ENCODE data around the gene ZBTB7C. TPM values are rescaled to one million over a fixed set of nuclear protein-coding genes. Genes with fewer than 3 reads are reported as not detected.
A peak's percentile ranks its signal among the peaks of the same experiment; 100 is the strongest.

The ZBTB7C gene
- total RNA-seq, 1 donor from 2014 or later, result 2.6 TPM

DNA sequence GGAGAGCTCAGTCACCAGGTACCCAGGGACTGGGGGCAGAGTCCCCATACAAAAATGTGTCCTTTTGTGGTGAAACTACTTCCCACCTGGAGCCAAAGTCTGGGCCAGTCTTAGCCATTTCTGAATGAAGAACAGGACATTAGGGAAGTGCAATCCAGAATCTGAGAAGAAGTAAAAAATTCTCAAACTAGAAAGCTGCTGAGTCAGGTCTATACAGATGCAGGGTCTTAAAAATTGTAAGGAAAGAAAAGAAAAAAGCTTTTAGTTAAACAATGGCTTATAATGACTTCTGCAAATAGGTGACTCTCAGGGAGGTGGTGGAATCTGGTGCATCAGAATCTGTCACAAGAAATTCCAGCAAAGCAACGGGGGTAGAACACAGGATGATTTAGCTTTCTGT lies 13.5 kb downstream of the ZBTB7C start:
- intact Hi-C loops (cut with DNase I), result no loop called here
- ATAC-seq (ENCODE audit: poor library complexity), result no peak
- no peak for DNase-seq

DNA sequence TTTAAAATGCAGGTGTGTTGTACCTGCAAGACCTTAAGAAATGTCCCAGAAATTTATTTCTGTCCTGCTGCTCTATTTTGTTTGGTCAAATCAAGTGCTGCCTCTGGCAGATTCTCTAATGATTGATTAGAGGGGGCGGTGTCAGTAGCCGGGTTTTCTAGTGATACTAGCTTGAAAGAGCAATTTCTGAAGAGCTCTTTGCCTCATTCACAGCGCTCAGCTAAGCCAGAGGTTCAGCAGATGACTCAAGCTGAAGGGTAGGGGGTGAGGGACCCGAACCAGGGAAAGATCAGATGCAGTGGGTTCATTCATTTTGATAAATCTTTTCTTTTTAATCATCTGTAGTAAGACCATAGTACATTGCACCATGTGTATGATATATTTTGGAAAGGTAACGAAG lies 15.0 kb downstream of the ZBTB7C start:
- DNase-seq (no peak), ATAC-seq (ENCODE audit: poor library complexity) (no peak)
- intact Hi-C loops (cut with DNase I), result no loop called here

DNA sequence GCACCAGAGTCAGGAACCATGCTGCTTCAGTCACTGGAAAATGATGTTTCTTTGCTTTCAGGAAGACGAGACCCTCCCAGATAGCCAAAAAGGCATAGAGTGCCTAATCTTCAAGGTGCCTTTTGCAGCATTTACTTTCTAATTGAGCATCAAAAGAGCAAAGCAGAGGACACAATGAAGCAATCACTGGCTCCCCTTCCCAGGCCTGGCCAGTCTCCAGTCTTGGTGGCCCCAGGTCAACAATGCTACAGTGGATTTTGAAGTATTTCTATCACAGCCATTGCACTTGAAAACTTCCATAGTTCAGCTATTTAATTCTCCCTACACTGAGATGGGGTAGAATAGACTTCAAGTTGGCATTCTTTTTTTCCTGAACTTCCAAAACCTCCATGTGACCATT lies 15.4 kb downstream of the ZBTB7C start:
- no peak for ATAC-seq (ENCODE audit: poor library complexity)
- intact Hi-C loops (cut with DNase I), result no loop called here
- DNase-seq, result peak; percentile 52

DNA sequence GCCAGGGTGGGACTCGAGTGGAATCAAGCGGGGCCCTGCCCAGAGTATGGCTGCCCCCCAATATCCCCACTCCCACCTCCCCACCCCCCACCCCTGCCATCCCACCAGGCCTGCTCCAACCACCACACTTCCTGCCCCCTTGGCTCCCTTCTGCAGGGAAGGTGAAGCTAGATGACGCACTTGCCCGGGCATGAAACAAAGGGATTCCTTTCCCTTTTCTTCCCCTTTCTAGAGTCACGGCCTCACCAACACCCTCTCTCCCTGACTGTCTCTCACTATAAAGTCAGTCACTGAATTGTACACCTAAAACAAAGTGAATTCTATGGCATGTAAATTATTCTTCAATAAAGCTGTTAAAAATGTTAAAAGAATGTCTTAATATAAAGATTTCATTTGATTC lies 16.0 kb downstream of the ZBTB7C start:
- ATAC-seq (ENCODE audit: poor library complexity), result no peak
- intact Hi-C loops (cut with DNase I), result no loop called here
- no peak for DNase-seq

DNA sequence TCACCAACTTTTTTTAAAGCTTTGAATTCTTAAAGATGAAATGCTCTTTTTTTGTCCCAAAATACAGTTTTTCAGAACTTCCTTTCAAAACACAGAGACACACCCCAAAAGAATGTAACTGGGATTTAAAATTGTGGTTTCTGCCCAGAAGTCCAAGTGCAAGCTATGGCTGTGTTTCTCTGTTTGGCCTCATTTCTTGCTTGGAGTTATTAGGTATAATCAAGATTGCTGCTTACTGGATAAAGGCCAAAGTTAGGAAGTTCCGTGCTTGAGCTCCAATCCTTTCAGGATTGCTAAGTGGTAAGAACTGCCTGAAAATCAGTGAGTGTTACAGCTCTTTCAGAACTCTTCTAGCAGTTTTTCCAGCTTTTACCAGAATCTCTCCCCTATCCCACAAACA lies 16.9 kb downstream of the ZBTB7C start:
- intact Hi-C loops (cut with DNase I), result no loop called here
- peak; percentile 25 for ATAC-seq (ENCODE audit: poor library complexity)
- no peak for DNase-seq

DNA sequence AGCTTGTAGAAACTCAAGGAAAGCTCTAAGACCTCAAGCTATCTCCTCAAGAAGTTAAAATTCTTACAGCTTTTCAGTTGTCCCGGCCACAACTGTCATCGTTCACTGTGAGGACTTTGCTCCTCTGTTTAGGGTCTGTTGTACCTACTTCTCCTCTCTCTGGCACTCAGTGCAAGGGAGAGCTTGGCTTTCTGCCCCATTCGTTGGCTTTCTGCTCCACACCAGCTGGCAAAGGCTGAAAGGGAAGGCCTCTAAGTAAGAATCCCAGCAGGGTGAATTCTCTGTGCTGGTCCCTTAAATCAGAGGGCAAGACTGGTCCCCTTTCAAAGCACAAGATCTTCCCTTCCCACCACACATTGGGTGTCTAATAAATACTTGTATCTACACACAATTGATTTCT lies 17.3 kb downstream of the ZBTB7C start:
- DNase-seq (peak; percentile 61), ATAC-seq (ENCODE audit: poor library complexity) (peak; percentile 87)
- intact Hi-C loops (cut with DNase I), result no loop called here

DNA sequence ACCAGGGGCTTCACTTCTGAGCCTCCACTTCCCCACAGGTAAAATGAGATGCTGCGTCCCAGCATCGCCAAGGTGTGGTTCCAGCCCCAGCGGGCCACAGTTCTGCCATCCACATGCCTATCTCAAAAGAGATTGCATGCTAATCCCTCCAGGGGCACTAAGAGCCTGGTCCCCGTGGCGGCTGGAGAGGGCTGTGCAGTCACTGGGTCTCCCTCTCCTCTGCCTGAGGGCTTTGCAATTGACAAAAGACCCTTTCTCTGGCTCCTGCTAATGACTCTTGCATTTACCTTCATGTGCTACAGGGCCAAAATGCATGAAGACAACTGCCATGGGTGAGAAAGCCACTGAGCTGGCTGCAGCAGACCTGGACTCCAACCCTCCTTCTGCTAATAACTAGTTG lies 18.5 kb downstream of the ZBTB7C start:
- intact Hi-C loops (cut with DNase I), result no loop called here
- no peak for ATAC-seq (ENCODE audit: poor library complexity)
- no peak for DNase-seq

DNA sequence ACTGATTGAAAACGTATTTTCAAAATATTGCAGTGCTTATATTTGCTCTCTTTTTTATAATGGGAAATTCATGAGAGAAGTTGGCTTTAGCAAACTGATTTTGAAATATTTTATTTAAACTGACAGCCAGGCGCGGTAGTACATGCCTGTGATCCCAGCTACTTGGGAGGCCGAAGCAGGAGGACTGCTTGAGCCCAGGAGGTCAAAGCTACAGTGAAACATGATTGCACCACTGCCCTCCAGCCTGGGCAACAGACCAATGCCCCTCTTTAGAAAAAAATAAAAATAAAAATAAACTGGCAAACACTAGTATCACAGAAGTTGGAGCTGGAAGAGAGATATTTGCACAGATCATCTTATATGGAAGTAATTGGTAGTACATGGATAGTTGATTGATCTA lies 20.7 kb downstream of the ZBTB7C start:
- intact Hi-C loops (cut with DNase I), result no loop called here
- ATAC-seq (ENCODE audit: poor library complexity) (no peak), DNase-seq (no peak)

DNA sequence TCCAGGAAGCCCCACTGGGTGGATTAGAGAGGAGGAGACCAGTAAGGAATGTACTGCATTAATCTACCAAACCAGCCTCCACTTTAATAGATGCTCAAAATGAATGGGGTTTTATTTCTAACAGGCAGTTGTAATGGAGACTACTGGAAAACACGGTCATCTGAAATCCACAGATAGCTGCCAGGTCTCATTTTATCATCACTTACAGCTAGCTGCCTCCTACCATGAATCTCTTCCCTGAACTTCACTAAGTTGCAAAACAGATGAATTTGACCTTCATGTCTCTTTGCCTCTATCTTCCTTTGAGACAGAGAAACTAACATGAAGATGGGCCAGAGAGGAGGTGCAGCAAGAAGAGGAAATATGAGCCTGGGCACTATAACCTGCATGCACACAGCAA lies 21.9 kb downstream of the ZBTB7C start:
- ATAC-seq (ENCODE audit: poor library complexity) (no peak), DNase-seq (no peak)
- intact Hi-C loops (cut with DNase I), result no loop called here

DNA sequence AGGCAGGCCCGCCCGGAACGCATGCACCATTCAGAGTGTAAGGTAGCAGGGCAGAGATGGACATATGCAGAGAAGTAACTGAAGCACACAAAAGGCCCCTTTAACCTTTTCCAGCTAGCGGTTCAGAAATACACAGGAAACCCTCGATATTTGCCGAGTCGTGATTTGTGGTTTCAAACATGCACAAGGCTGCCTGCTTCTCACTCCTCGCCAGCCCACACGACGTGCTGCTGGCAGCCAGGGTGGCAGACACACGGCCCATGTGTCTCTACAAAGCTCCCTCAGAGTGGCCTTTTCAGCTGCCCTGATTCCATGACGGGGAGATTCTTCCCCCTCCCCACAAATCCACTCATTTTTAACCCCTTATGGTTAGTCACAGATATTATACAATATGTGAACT lies 23.6 kb downstream of the ZBTB7C start:
- no peak for ATAC-seq (ENCODE audit: poor library complexity)
- intact Hi-C loops (cut with DNase I), result no loop called here
- no peak for DNase-seq

DNA sequence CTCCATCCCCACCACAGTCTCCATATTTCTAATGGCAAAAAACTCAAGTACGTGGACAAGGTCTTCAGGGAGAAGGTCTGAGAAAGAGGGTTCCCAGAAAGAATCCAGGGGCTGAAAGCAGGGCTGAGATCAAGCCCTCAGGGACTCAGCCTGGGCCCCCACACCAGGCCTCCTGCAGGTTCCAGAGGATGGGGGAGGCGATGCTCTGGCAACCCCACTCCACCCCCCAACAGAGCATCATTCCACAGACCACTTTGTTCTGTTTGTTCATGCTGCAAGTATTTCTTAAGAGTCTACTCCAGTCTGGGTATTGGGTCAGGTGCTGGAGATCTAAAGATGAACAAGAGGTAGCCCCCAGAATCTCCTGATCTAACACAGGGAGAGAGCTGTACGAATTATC lies 32.2 kb downstream of the ZBTB7C start:
- ATAC-seq (ENCODE audit: poor library complexity) (no peak), DNase-seq (no peak)
- intact Hi-C loops (cut with DNase I), result no loop called here

DNA sequence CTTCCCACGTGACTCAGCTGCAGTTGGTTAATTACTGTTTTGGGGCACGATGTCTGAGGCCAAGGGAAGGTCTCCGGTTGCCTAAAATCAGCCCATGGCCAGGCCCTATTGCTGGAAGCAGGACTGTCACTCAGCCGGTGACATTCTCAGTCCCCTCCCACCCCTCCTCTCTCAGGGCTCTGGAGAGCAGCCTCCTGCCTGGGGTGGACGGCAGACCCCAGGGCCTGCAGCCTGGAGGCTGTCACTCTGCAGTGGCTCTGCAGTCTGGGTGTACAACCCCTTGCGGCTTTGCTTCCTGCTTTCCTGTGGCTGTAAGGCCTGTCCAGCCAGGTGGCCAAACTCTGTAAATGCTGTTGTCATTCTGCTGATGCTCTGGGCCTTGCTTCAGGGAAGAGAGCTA lies 32.8 kb downstream of the ZBTB7C start:
- ATAC-seq (ENCODE audit: poor library complexity), result no peak
- intact Hi-C loops (cut with DNase I), result no loop called here
- DNase-seq, result no peak

DNA sequence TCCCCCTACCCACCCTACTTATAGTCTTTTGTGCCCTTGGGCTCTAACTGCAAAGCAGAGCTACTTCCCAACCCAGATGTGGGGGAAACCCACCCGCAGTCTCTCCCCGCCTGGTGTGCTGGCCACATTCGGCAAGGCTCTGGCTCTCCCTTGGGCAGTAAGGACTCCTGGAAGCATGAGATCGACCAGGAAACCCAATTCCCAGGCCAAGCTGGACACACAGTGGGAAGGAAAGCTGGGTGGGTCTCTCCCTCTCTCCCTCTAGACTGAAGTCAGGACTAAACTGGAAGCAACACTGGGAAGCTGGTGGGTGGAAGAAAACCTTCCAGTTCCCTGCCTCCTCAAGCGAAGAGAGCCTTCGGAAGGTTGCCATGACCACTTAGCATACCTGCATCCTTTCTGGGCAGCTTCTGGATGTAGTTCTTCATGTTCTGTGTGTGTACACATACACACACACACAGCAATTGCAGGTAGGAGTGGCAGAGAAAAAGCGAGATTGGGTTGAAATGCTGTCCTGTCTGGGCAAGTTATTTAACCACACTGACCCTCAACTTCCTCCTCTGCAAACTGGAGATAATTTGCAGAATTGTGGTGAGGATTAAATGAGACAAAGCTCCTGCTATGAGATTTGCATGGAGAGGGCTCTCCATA lies 33.9 kb downstream of the ZBTB7C start:
- ATAC-seq (ENCODE audit: poor library complexity) (peak; percentile 27), DNase-seq (no peak)
- intact Hi-C loops (cut with DNase I), result no loop called here

DNA sequence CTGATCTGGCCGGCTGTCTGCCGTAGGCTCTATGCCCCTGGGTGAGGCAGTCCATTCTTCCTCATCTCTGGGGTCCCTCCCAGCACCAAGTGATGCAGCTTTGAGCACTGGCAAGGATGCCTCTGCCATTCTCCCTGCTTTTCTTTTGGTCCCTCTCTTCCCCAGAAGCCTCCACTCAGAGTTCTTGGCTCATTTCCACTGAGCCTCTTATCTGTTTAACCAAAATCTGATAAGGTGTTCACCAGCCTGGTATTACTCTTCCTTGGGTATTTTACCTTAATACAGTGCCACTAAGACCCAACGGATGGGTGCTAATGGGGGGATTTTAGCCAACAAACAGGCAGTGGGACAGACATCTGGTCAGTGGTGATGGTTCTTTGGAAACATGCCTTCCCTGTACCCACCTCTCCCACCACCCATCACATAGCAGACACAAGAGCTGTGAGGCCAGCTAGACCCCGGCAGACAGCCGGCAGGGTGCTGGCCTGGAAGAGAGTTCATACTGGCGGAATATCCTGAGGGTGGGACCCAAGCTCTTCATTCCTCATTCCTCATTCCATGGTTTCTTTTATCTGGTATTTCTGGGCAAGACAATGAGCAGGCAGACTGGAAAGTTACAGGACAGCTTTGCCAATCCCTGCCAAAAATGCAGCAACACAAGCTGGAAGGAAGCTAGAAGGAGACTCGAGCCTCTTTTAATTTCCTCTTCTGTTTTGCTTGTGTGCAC lies 34.6 kb downstream of the ZBTB7C start:
- intact Hi-C loops (cut with DNase I), result no loop called here
- ATAC-seq (ENCODE audit: poor library complexity) (peak; percentile 27), DNase-seq (no peak)

DNA sequence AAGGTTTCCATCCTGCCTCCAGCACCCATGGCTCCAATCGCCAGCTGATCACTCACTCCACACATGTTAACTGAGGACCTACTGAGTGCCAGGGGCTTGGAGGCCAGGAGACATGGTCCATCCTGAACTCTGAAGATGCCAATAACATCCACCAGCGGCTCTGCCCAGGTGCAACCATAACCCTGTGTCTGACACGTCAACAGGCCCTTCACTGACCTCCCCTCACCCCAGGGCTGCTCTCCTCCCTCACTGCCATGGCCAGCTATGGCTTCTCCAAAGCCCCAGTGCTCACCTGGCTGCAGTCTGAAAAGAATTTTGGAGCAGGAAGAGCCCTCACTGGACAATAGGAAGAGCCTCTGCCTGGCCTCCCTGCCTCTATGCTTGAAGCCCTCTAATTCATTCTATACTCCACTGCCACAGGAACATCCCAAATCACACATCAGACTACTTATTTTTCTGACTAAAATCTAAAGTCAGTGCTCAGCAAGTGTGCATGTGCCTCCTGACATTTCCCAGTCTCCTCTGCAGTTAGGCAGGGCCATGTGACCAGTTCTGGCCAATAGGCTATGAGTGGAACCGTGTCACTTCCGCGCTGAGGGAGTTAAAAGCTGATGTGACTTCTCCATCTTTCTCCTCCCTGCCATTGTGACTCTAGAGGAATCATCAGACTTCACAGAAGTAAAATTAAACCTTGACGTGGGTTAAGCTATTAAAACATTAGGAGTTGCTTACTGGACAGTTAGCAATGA lies 37.2 kb downstream of the ZBTB7C start:
- DNase-seq (no peak), ATAC-seq (ENCODE audit: poor library complexity) (no peak)
- intact Hi-C loops (cut with DNase I), result no loop called here

DNA sequence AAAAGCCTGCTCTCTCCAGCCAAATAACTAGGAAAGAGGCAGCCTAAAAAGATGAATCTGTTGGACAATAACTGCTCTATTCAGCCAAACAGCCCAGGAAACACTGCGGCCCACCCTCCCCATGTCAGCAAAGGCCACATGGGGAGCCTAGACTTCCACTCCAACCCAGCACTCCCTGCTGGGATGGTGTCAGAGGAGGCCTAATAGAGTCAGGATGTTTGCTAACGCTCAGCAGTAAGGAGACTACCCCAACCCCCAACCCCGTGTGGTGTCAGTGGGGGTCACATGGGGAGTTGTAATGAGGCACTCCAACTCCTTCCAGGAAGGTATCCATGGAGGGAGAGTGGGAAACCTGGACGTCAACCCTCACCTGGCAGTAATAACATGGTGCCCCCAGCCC lies 41.6 kb downstream of the ZBTB7C start:
- DNase-seq (no peak), ATAC-seq (ENCODE audit: poor library complexity) (no peak)
- intact Hi-C loops (cut with DNase I), result no loop called here

DNA sequence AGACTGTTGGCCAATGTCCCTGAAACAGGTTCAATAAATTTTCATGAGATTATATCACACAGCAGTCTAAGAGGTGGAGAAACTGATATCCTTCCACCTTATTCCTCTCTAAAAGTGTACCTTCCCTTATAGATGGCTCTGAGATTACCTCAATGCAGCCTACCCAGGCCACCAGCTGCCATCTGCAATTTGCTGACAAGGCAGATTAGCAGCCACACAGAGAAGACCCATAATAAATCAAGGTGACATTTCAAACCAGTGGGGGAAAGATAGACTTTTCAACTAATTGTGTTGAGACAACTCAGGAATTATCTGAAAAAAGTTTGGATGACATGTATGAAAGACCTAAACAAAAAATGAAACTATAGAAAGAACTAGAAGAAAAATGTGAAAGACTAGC lies 43.2 kb downstream of the ZBTB7C start:
- intact Hi-C loops (cut with DNase I), result no loop called here
- no peak for ATAC-seq (ENCODE audit: poor library complexity)

DNA sequence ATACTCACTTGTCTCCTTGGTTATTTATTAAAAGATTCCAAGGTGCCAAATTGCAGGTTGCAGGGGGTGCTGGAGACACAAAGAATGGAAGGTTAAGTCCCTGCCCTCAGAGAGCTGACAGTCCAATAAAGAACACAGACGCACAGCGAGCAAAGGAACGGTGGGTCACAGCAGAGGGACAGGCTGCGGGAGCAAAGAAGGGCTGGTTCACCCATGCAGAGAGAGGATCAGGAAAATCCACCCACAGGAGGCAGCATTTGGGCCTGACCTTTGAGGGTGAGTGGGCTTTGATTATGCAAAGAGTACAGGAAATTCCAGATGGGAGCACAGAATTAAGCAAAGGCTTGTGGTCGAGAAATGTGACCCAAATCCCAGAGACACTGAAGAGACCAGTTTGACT lies 45.0 kb downstream of the ZBTB7C start:
- ATAC-seq (ENCODE audit: poor library complexity) (no peak), DNase-seq (no peak)
- intact Hi-C loops (cut with DNase I), result no loop called here

More for the DNA sequence above, 43.2 kb downstream of the ZBTB7C start:
- no peak for DNase-seq

DNA sequence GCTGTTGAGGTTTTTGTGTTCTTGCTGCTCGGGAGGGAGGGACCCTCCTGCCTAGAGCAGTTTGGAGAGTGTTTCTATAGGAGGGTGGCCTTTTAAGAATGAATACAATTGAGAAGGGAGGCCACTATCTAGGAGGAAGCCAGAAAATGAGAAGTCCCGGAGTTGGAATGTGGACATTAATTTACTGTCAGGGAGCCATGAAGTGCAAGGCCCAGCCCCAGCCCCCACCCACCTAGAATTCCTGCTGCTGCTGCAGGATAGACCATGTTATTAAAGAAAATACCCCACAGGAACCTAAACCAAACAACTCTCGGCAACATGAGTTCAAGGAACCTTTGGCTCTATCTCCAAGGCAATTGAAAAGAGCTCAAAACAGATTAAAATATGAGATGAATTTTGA lies 46.0 kb downstream of the ZBTB7C start:
- ATAC-seq (ENCODE audit: poor library complexity), result no peak
- intact Hi-C loops (cut with DNase I), result no loop called here
- no peak for DNase-seq

DNA sequence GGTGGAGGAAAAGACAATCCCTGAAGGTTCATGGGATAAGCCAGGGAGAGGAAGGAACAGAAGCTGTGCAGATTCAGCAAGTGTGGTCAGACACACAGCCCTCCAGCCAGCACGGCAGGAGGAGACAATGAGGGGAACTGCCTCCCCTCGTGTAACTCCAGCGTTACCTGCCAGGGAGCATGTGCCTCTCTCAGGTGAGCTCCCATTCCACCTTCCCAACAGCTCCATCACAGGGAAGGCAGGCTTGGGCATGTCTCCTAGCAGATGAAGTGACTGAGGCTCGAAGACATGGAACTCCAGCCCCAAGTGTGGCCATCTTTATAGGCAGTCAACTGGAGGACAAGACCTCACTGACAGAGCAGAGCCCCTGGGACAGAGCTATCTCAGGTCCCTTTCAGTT lies 47.4 kb downstream of the ZBTB7C start:
- intact Hi-C loops (cut with DNase I), result no loop called here
- ATAC-seq (ENCODE audit: poor library complexity) (no peak), DNase-seq (no peak)

Measured in Right ventricle myocardium superior (tissue), 1 donor.